OCI-LY7 (cell line): ENCODE data around the gene SLC16A9. TPM values are rescaled to one million over a fixed set of nuclear protein-coding genes. Genes with fewer than 3 reads are reported as not detected.

Experiments
- BruUV-seq: library from RNA; stranded (reverse); fragments of 400-500 nt; replicated peaks from 2 replicates; lab custom pipeline; 2021; lab: Mats Ljungman, UMichigan
- CTCF ChIA-PET: fragments of 300-600 bp; sonication (Branson Sonifier 250); formaldehyde crosslinking; loops from one replicate; lab custom pipeline; 2022; ENCODE audit warnings: antibody characterized with exemption; ENCODE audit not compliant: unreplicated experiment; lab: Charles Lee
- POLR2A ChIA-PET: fragments of 300-600 bp; sonication (Branson Sonifier 250); formaldehyde crosslinking; loops from one replicate; lab custom pipeline; 2022; ENCODE audit warnings: antibody characterized with exemption; lab: Charles Lee
- DNase-seq: peaks from one replicate; pipeline ENCODE4 v3.0.0-alpha.2; 2015; ENCODE audit warnings: low spot score
- H2AFZ ChIP-seq: fragments of 200-600 bp; sonication (generic), shearing (Covaris generic); 2 replicates; pipeline ENCODE4 v1.6.1; 2014; ENCODE audit warnings: mild to moderate bottlenecking, antibody characterized with exemption, low read length, moderate library complexity
- H3K27ac ChIP-seq: fragments of 200-600 bp; sonication (generic); 2 replicates; pipeline ENCODE4 v1.5.1; 2014; ENCODE audit warnings: mixed run types, low read depth, mild to moderate bottlenecking, moderate library complexity, low read length, inconsistent platforms; ENCODE audit not compliant: poor library complexity, severe bottlenecking
- H3K36me3 ChIP-seq: fragments of 200-600 bp; sonication (generic); 2 replicates; pipeline ENCODE4 v1.6.1; 2014; ENCODE audit warnings: mild to moderate bottlenecking, antibody characterized with exemption, low read length, moderate library complexity, mixed read lengths; ENCODE audit not compliant: insufficient read depth
- H3K4me1 ChIP-seq: fragments of 200-600 bp; sonication (generic); 2 replicates; pipeline ENCODE4 v1.5.1; 2014; ENCODE audit warnings: mild to moderate bottlenecking, low read length; ENCODE audit not compliant: insufficient read depth, poor library complexity, severe bottlenecking
- H3K4me2 ChIP-seq: fragments of 200-600 bp; sonication (generic); 2 replicates; pipeline ENCODE4 v1.6.1; 2014; ENCODE audit warnings: mild to moderate bottlenecking, low read length
- H3K4me3 ChIP-seq: fragments of 200-600 bp; sonication (generic); 2 replicates; pipeline ENCODE4 v1.5.1; 2014; ENCODE audit warnings: mild to moderate bottlenecking, low read depth, low read length; ENCODE audit not compliant: poor library complexity, severe bottlenecking
- H3K79me2 ChIP-seq: fragments of 200-600 bp; sonication (generic); 2 replicates; pipeline ENCODE4 v1.6.1; 2016; ENCODE audit warnings: low read depth, mild to moderate bottlenecking, low read length, moderate library complexity, mixed read lengths; ENCODE audit not compliant: insufficient read depth
- H3K9me2 ChIP-seq: fragments of 200-600 bp; sonication (generic); 2 replicates; pipeline ENCODE4 v1.6.1; 2016; ENCODE audit warnings: mild to moderate bottlenecking, low read length, mixed read lengths; ENCODE audit not compliant: insufficient read depth
- H3K9me3 ChIP-seq: fragments of 200-600 bp; sonication (generic); 2 replicates; pipeline ENCODE4 v1.6.1; 2014; ENCODE audit warnings: mild to moderate bottlenecking, mixed run types, low read length, mixed read lengths
- H4K20me1 ChIP-seq: fragments of 200-600 bp; sonication (generic); 2 replicates; pipeline ENCODE4 v1.6.1; 2014; ENCODE audit warnings: mild to moderate bottlenecking, antibody characterized with exemption, low read length, moderate library complexity, mixed read lengths; ENCODE audit not compliant: insufficient read depth
- CTCF ChIP-seq: fragments of 200-600 bp; sonication (generic); conservative IDR thresholded peaks from 2 replicates; pipeline ENCODE4 v1.5.1; 2014; ENCODE audit warnings: mild to moderate bottlenecking, antibody characterized with exemption, low read length, moderate library complexity, mixed read lengths
- EZH2phosphoT487 ChIP-seq: fragments of 200-600 bp; sonication (generic); IDR thresholded peaks from 2 replicates; pipeline ENCODE4 v1.6.1; 2018; ENCODE audit warnings: low read depth, borderline replicate concordance, mild to moderate bottlenecking, mixed run types, antibody characterized with exemption, low read length, moderate library complexity, mixed read lengths
- intact Hi-C: fragments of 100-400 bp; cut with micrococcal nuclease; formaldehyde crosslinking; loops from one replicate; pipeline ENCODE4 v1.10.0; 2022; ENCODE audit not compliant: unreplicated experiment
- total RNA-seq, 2 experiments: library from RNA; depleted of rRNA in 1 of 2; stranded (reverse); fragments of >200 nt in 1 of 2; shearing (Covaris generic) in 1 of 2; gene quantifications; 2 replicates each; pipeline ENCODE4 v1.2.3, GENCODE V29; 2014 to 2022

SLC16A9 gene
- total RNA-seq, 2 experiments from 2014 or later = not detected

- no peak overlapping the region for H3K4me2 ChIP-seq
- ChIA-PET POLR2A (interaction anchor here (0.6 to 1.1 kb wide), 2 partner anchors 44 to 461 kb away, joined by 3 to 6 read pairs; no protein-coding TSS in a partner anchor), CTCF (no interaction called here)
- H3K9me2 ChIP-seq = no peaks in the 10 kb centered on the region
- H3K79me2 ChIP-seq = no peaks in the 10 kb centered on the region
- no peak overlapping the region for H2AFZ ChIP-seq
- no peaks in the 10 kb centered on the region for H3K36me3 ChIP-seq
- H3K4me3 ChIP-seq = no peak overlapping the region
- TF ChIP-seq EZH2phosphoT487 (no peak), CTCF (no peak)
- H3K4me1 ChIP-seq = no peaks in the 10 kb centered on the region
- DNase-seq = no peak
- BruUV-seq = no TSS peak
- intact Hi-C loops = no loop called here
- no peaks in the 10 kb centered on the region for H4K20me1 ChIP-seq
- no peaks in the 10 kb centered on the region for H3K9me3 ChIP-seq
- H3K27ac ChIP-seq = no peak overlapping the region
Measured at GRCh38 chr10:59631882-59632807, 77.5 kb downstream of the SLC16A9 start.

GRCh38 chr10:59631237-59631636 is 78.4 kb downstream of the SLC16A9 start:
- CTCF ChIA-PET = no interaction called here
- intact Hi-C loops = no loop called here
- Histone ChIP-seq H2AFZ (no peak overlapping the region), H3K27ac (no peak overlapping the region), H3K9me3 (no peaks in the 10 kb centered on the region), H3K79me2 (no peaks in the 10 kb centered on the region), H3K4me3 (no peak overlapping the region), H3K4me1 (no peaks in the 10 kb centered on the region), H3K4me2 (no peak overlapping the region), H4K20me1 (no peaks in the 10 kb centered on the region), H3K9me2 (no peaks in the 10 kb centered on the region), H3K36me3 (no peaks in the 10 kb centered on the region)
- TF ChIP-seq EZH2phosphoT487 (no peak), CTCF (no peak)
- POLR2A ChIA-PET = interaction anchor here (1.1 kb wide), 1 partner anchor 462 kb away, joined by 3 read pairs; no protein-coding TSS in a partner anchor
- DNase-seq = no peak
- no TSS peak for BruUV-seq
